OCI-LY7 (cell line): Measurements from ENCODE around the gene TLX2. TPM values are rescaled to one million over a fixed set of nuclear protein-coding genes. Genes with fewer than 3 reads are reported as not detected.

ENCODE experiments used
- BruUV-seq: library from RNA; stranded (reverse); fragments of 400-500 nt; replicated peaks from 2 replicates; lab custom pipeline; 2021; lab: Mats Ljungman, UMichigan
- CTCF ChIA-PET: fragments of 300-600 bp; sonication (Branson Sonifier 250); formaldehyde crosslinking; loops from one replicate; lab custom pipeline; 2022; ENCODE audit warnings: antibody characterized with exemption; ENCODE audit not compliant: unreplicated experiment; lab: Charles Lee
- POLR2A ChIA-PET: fragments of 300-600 bp; sonication (Branson Sonifier 250); formaldehyde crosslinking; loops from one replicate; lab custom pipeline; 2022; ENCODE audit warnings: antibody characterized with exemption; lab: Charles Lee
- DNase-seq: peaks from one replicate; pipeline ENCODE4 v3.0.0-alpha.2; 2015; ENCODE audit warnings: low spot score
- H2AFZ ChIP-seq: fragments of 200-600 bp; sonication (generic), shearing (Covaris generic); 2 replicates; pipeline ENCODE4 v1.6.1; 2014; ENCODE audit warnings: mild to moderate bottlenecking, antibody characterized with exemption, low read length, moderate library complexity
- H3K27ac ChIP-seq: fragments of 200-600 bp; sonication (generic); 2 replicates; pipeline ENCODE4 v1.5.1; 2014; ENCODE audit warnings: mixed run types, low read depth, mild to moderate bottlenecking, moderate library complexity, low read length, inconsistent platforms; ENCODE audit not compliant: poor library complexity, severe bottlenecking
- H3K36me3 ChIP-seq: fragments of 200-600 bp; sonication (generic); 2 replicates; pipeline ENCODE4 v1.6.1; 2014; ENCODE audit warnings: mild to moderate bottlenecking, antibody characterized with exemption, low read length, moderate library complexity, mixed read lengths; ENCODE audit not compliant: insufficient read depth
- H3K4me1 ChIP-seq: fragments of 200-600 bp; sonication (generic); 2 replicates; pipeline ENCODE4 v1.5.1; 2014; ENCODE audit warnings: mild to moderate bottlenecking, low read length; ENCODE audit not compliant: insufficient read depth, poor library complexity, severe bottlenecking
- H3K4me2 ChIP-seq: fragments of 200-600 bp; sonication (generic); 2 replicates; pipeline ENCODE4 v1.6.1; 2014; ENCODE audit warnings: mild to moderate bottlenecking, low read length
- H3K4me3 ChIP-seq: fragments of 200-600 bp; sonication (generic); 2 replicates; pipeline ENCODE4 v1.5.1; 2014; ENCODE audit warnings: mild to moderate bottlenecking, low read depth, low read length; ENCODE audit not compliant: poor library complexity, severe bottlenecking
- H3K79me2 ChIP-seq: fragments of 200-600 bp; sonication (generic); 2 replicates; pipeline ENCODE4 v1.6.1; 2016; ENCODE audit warnings: low read depth, mild to moderate bottlenecking, low read length, moderate library complexity, mixed read lengths; ENCODE audit not compliant: insufficient read depth
- H3K9me2 ChIP-seq: fragments of 200-600 bp; sonication (generic); 2 replicates; pipeline ENCODE4 v1.6.1; 2016; ENCODE audit warnings: mild to moderate bottlenecking, low read length, mixed read lengths; ENCODE audit not compliant: insufficient read depth
- H3K9me3 ChIP-seq: fragments of 200-600 bp; sonication (generic); 2 replicates; pipeline ENCODE4 v1.6.1; 2014; ENCODE audit warnings: mild to moderate bottlenecking, mixed run types, low read length, mixed read lengths
- H4K20me1 ChIP-seq: fragments of 200-600 bp; sonication (generic); 2 replicates; pipeline ENCODE4 v1.6.1; 2014; ENCODE audit warnings: mild to moderate bottlenecking, antibody characterized with exemption, low read length, moderate library complexity, mixed read lengths; ENCODE audit not compliant: insufficient read depth
- EZH2phosphoT487 ChIP-seq: fragments of 200-600 bp; sonication (generic); IDR thresholded peaks from 2 replicates; pipeline ENCODE4 v1.6.1; 2018; ENCODE audit warnings: low read depth, borderline replicate concordance, mild to moderate bottlenecking, mixed run types, antibody characterized with exemption, low read length, moderate library complexity, mixed read lengths
- intact Hi-C: fragments of 100-400 bp; cut with micrococcal nuclease; formaldehyde crosslinking; loops from one replicate; pipeline ENCODE4 v1.10.0; 2022; ENCODE audit not compliant: unreplicated experiment
- total RNA-seq, 2 experiments: library from RNA; depleted of rRNA in 1 of 2; stranded (reverse); fragments of >200 nt in 1 of 2; shearing (Covaris generic) in 1 of 2; gene quantifications; 2 replicates each; pipeline ENCODE4 v1.2.3, GENCODE V29; 2014 to 2022
- TF ChIP-seq, protein P1 (sequence below): fragments of 200-600 bp; sonication (generic); conservative IDR thresholded peaks from 2 replicates; pipeline ENCODE4 v1.5.1; 2014; ENCODE audit warnings: mild to moderate bottlenecking, antibody characterized with exemption, low read length, moderate library complexity, mixed read lengths

Gene TLX2
- total RNA-seq, 2 experiments from 2014 or later, result not detected

DNA sequence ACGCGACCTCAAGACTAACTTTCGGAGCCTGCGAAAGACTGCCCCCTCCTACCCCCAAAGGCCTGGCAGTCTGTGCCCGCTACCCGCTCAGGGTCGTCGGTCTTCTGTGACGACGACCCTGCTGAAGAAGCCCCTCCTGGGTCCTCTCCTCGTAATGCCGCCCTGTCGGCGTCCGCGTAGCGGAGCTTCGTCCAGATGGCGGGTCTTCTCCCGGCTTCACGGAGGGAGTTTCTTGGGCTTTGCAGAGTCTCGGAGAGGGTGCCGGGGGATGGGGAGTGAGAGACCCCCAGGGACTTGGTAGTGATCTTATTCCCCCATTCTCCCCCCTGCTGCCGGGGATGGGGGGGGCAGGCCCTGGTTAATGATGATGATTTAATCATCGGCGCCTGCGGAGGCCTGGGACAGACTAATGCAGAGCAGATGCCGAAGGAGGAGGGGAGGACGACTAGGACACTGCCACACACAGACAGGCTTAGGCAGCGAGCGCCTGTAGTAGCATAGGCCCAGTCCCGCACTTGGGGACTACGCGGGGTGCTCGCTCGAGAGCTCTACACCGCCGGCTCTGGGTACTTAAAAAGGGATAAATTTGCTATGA lies 6.2 kb upstream of the TLX2 start:
- peak overlapping the region; percentile 96 for H3K4me2 ChIP-seq
- H3K9me2 ChIP-seq, result no peaks in the 10 kb centered on the region
- H4K20me1 ChIP-seq, result no peaks in the 10 kb centered on the region
- CTCF ChIA-PET, result interaction anchor here (1.2 to 1.4 kb wide), 2 partner anchors 14 to 24 kb away, joined by 3 to 4 read pairs; no protein-coding TSS in a partner anchor
- H3K36me3 ChIP-seq, result peaks cover 15% of the 10 kb centered on the region
- intact Hi-C loops, result loop anchor here (1.0 kb wide), 3 partner anchors 21 to 79 kb away; partner anchors contain the start of genes AUP1, HTRA2 and TTC31
- peak overlapping the region; percentile 95 for H2AFZ ChIP-seq
- POLR2A ChIA-PET, result interaction anchor here (1.1 kb wide), 1 partner anchor 50 kb away, joined by 3 read pairs; the partner anchor contains the start of gene WBP1
- TF ChIP-seq, protein P1, sequence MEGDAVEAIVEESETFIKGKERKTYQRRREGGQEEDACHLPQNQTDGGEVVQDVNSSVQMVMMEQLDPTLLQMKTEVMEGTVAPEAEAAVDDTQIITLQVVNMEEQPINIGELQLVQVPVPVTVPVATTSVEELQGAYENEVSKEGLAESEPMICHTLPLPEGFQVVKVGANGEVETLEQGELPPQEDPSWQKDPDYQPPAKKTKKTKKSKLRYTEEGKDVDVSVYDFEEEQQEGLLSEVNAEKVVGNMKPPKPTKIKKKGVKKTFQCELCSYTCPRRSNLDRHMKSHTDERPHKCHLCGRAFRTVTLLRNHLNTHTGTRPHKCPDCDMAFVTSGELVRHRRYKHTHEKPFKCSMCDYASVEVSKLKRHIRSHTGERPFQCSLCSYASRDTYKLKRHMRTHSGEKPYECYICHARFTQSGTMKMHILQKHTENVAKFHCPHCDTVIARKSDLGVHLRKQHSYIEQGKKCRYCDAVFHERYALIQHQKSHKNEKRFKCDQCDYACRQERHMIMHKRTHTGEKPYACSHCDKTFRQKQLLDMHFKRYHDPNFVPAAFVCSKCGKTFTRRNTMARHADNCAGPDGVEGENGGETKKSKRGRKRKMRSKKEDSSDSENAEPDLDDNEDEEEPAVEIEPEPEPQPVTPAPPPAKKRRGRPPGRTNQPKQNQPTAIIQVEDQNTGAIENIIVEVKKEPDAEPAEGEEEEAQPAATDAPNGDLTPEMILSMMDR, result no peak
- TF ChIP-seq EZH2phosphoT487, result no peak
- H3K4me1 ChIP-seq, result peaks cover 21% of the 10 kb centered on the region
- no TSS peak for BruUV-seq
- no peak for DNase-seq
- peaks cover 5% of the 10 kb centered on the region; the same call in 1 of the 2 replicates for H3K79me2 ChIP-seq
- H3K4me3 ChIP-seq, result peak overlapping the region; percentile 77
- H3K27ac ChIP-seq, result peak overlapping the region; percentile 81
- no peaks in the 10 kb centered on the region for H3K9me3 ChIP-seq

DNA sequence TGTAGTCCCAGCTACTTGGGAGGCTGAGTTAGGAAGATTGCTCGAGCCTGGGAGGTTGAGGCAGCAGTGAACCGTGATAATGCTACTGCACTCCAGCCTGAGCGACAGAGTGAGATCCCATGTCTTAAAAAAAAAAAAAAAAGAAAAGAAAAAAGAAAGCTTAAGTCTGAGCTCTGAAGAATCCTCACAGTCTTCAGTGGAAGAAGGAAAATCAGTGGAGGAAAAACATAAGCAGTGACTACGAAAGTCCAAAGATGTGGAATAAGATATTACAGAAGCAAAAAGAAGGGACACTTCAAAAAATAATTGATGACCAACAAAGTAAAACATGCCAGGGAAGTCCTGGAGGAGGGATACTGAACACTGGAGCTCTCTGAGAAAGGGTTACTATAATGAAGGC lies 4.0 kb upstream of the TLX2 start:
- no peaks in the 10 kb centered on the region for H3K9me2 ChIP-seq
- H3K4me1 ChIP-seq, result peaks cover 21% of the 10 kb centered on the region
- H2AFZ ChIP-seq, result no peak overlapping the region
- CTCF ChIA-PET, result no interaction called here
- peaks cover 5% of the 10 kb centered on the region; the same call in 1 of the 2 replicates for H3K79me2 ChIP-seq
- no peak overlapping the region for H3K27ac ChIP-seq
- no peak overlapping the region for H3K4me3 ChIP-seq
- BruUV-seq, result no TSS peak
- no peaks in the 10 kb centered on the region for H3K9me3 ChIP-seq
- TF ChIP-seq, protein P1, result no peak
- no peak for TF ChIP-seq EZH2phosphoT487
- H3K36me3 ChIP-seq, result peaks cover 9% of the 10 kb centered on the region
- H3K4me2 ChIP-seq, result no peak overlapping the region
- no peaks in the 10 kb centered on the region for H4K20me1 ChIP-seq
- DNase-seq, result no peak
- POLR2A ChIA-PET, result interaction anchor here (0.8 to 2.9 kb wide), 5 partner anchors 10 to 773 kb away, joined by 3 to 14 read pairs (median 5); partner anchors contain the start of genes AUP1, HTRA2, INO80B and TPRKB
- intact Hi-C loops, result no loop called here
